IPS-20b (cell line): Measurements from ENCODE around the gene AKAP9.
"Not testable (repeated sequence)": the region's sequence is repeated elsewhere in the genome, so short reads cannot be mapped to it uniquely, and the experiment has no call there.

Experiments
- H3K27ac ChIP-seq: one replicate; pipeline ENCODE4 v1.5.1; 2013; ENCODE audit warnings: low read length
- H3K27me3 ChIP-seq: 2 replicates; pipeline ENCODE4 v1.6.1; 2013; ENCODE audit warnings: mild to moderate bottlenecking, low read length, inconsistent platforms; ENCODE audit not compliant: insufficient read depth
- H3K36me3 ChIP-seq: 2 replicates; pipeline ENCODE4 v1.6.1; 2013; ENCODE audit warnings: low read depth, mild to moderate bottlenecking, inconsistent platforms, low read length, moderate library complexity; ENCODE audit not compliant: insufficient read depth
- H3K4me1 ChIP-seq: 2 replicates; pipeline ENCODE4 v1.6.1; 2013; ENCODE audit warnings: mild to moderate bottlenecking, control low read depth, inconsistent platforms, low read length, moderate library complexity; ENCODE audit not compliant: insufficient read depth
- H3K4me3 ChIP-seq: 2 replicates; pipeline ENCODE4 v1.5.1; 2013; ENCODE audit warnings: mild to moderate bottlenecking, low read length, inconsistent platforms
- H3K9ac ChIP-seq: 2 replicates; pipeline ENCODE4 v1.6.1; 2013; ENCODE audit warnings: low read depth, mild to moderate bottlenecking, inconsistent platforms, low read length, moderate library complexity
- H3K9me3 ChIP-seq: 2 replicates; pipeline ENCODE4 v1.6.1; 2013; ENCODE audit warnings: mild to moderate bottlenecking, low read depth, low read length, inconsistent platforms; ENCODE audit not compliant: insufficient read depth

AKAP9 gene

GRCh38 chr7:91940572-91941341 lies at the start of gene AKAP9:
TSS of gene AKAP9 (plus strand) at chr7:91940862. CDS start at chr7:91941100, 238 bp downstream.
- Histone ChIP-seq H3K9me3 (no peaks in the 10 kb centered on the region), H3K36me3 (no peaks in the 10 kb centered on the region), H3K4me1 (peaks cover 5% of the 10 kb centered on the region; the same call in 1 of the 2 replicates), H3K27me3 (peaks cover 27% of the 10 kb centered on the region), H3K9ac (peak within 1 kb of the TSS; percentile 73), H3K27ac (peak within 1 kb of the TSS; percentile 79), H3K4me3 (peak within 1 kb of the TSS; percentile 79)

DNA sequence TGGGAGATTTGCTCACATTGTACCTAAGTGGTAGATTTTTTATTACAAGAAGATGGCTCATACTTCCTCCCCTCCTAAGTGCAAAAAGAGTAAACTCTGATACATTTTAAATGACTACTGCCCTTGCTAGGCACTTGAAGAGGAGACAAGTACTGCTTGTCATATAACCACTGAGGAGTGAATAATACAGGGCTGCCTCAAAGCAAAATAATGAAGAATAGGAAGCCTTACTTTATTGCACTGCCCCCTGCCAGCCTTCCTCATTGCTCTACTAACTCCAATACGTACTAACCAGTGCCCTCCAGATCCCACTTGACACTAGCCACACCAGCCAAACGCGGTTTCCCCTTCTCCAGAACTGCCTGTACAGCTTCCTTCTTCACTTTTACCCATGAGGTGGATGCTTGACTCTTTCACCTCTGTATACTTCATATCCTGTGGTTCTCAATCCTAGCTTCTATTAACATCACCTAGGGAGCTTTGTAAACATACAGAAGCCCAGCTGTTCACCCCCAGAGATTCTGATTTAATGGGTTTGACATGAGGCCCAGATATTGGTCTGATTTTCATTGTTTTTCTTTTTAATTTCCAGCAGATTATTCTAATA lies 48.5 kb upstream of the AKAP9 start:
- H3K9ac ChIP-seq = no peak overlapping the region
- H3K27ac ChIP-seq = no peak overlapping the region
- H3K4me3 ChIP-seq = no peak overlapping the region
- H3K4me1 ChIP-seq = no peaks in the 10 kb centered on the region
- peaks cover 3% of the 10 kb centered on the region; the same call in 1 of the 2 replicates for H3K9me3 ChIP-seq
- H3K27me3 ChIP-seq = no peaks in the 10 kb centered on the region
- H3K36me3 ChIP-seq = no peaks in the 10 kb centered on the region

GRCh38 chr7:91892821-91893340 lies 47.8 kb upstream of the AKAP9 start:
- H3K36me3 ChIP-seq = no peaks in the 10 kb centered on the region
- H3K9ac ChIP-seq = no peak overlapping the region
- H3K27me3 ChIP-seq = no peaks in the 10 kb centered on the region
- no peak overlapping the region for H3K27ac ChIP-seq
- peaks cover 2% of the 10 kb centered on the region; the same call in 1 of the 2 replicates for H3K9me3 ChIP-seq
- H3K4me3 ChIP-seq = no peak overlapping the region
- no peaks in the 10 kb centered on the region for H3K4me1 ChIP-seq

- not testable (repeated sequence) for H3K27me3 ChIP-seq, H3K4me3 ChIP-seq, H3K4me1 ChIP-seq, H3K36me3 ChIP-seq, H3K9ac ChIP-seq, H3K9me3 ChIP-seq, H3K27ac ChIP-seq
Observed at GRCh38 chr7:91893699-91894098, 47.0 kb upstream of the AKAP9 start.

DNA sequence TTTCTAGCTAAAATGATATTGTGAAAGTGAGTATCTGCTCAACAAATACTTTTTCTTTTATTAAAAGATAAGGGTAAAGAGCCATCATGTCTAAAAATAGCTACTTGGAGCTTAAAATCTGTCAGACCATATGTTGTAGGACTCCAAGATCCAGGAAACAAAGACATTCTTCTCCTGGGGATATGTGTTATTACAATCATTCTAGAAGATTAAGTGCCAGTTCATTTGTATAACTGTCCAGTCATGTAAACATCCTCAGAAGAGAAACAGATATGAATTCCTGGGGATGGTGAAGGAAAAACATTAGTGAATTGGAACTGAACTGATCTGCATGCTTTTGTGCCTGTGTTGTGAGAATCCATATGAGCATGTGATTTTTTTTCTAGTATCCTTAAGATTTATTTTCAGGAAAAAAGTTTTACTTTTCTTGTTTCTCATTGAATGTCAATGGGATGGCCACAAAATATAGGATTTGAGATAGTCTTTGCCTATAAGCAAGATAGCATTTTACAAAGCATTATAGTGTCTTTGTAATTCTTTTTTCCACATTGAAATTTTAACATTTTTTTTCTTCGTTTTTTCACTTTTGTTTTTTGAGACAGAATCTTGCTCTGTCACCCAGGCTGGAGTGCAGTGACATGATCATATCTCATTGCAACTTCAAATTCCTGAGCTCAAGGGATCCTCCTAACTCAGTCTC lies 45.7 kb upstream of the AKAP9 start:
- Histone ChIP-seq H3K9me3 (0 out of 2 replicates have a peak, but pooled peaks cover under 1% of the 10 kb centered on the region), H3K36me3 (no peaks in the 10 kb centered on the region), H3K27me3 (no peaks in the 10 kb centered on the region), H3K9ac (no peak overlapping the region), H3K4me1 (no peaks in the 10 kb centered on the region), H3K4me3 (no peak overlapping the region), H3K27ac (no peak overlapping the region)

DNA sequence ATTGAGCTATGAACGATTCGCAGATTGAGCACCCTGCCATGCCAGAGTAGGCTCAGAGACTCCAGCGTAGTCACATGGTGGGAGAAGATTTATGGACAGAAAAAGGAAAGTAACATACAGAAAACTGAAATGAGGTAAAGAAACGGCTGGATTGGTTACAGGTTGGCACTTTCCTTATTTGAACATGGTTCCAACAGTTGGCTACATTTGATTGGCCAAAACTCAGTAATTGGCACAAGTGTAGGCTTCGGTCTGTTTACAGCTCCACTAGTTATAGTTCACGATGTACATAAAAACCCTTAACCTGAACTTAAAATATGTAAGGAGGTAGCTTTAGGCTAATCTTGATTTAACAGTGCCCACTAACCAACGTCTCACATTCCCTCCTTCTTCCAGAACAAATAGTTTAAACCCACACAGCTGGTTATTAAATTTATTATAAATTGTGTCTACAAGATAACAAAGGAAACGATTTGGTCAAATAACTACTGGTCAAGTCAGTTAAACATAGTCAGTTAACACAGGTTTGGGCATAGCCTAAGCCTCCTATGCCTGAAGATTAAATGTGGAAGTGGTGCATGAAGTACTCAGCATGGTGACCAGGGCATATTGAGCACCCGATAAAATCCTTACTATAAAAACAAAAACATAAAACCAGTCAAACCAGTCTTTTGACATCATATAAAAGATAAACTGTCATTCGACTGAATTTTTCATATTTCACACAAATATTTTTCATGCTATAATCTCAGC lies 42.2 kb upstream of the AKAP9 start:
- H3K36me3 ChIP-seq = no peaks in the 10 kb centered on the region
- no peaks in the 10 kb centered on the region for H3K27me3 ChIP-seq
- no peak overlapping the region for H3K9ac ChIP-seq
- no peaks in the 10 kb centered on the region for H3K4me1 ChIP-seq
- no peak overlapping the region for H3K4me3 ChIP-seq
- H3K27ac ChIP-seq = no peak overlapping the region
- no peaks in the 10 kb centered on the region for H3K9me3 ChIP-seq

DNA sequence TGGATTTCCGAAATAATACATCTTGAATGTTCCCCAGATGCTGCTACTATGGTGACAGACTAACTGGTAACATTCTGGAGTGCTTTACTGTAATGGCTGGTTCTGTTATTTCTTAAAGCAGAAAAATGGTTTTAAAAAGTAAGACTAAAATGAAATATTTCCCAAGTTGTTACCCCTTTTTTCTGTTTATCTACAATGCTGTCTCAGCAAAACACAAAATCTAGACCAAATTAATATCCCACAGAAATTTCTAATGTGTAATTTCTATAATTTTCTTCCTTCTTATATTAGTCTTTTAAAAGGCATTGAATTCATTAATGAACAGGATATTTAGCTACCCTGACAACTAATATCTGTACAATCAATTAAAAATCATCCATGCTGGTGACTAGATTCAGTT lies 41.1 kb upstream of the AKAP9 start:
- no peak overlapping the region for H3K27ac ChIP-seq
- H3K9ac ChIP-seq = no peak overlapping the region
- no peaks in the 10 kb centered on the region for H3K36me3 ChIP-seq
- no peak overlapping the region for H3K4me3 ChIP-seq
- H3K27me3 ChIP-seq = no peaks in the 10 kb centered on the region
- H3K4me1 ChIP-seq = no peaks in the 10 kb centered on the region
- no peaks in the 10 kb centered on the region for H3K9me3 ChIP-seq

GRCh38 chr7:91910171-91910570 lies 30.5 kb upstream of the AKAP9 start:
- no peaks in the 10 kb centered on the region for H3K27me3 ChIP-seq
- H3K36me3 ChIP-seq = no peaks in the 10 kb centered on the region
- H3K4me1 ChIP-seq = no peaks in the 10 kb centered on the region
- no peak overlapping the region for H3K27ac ChIP-seq
- H3K4me3 ChIP-seq = no peak overlapping the region
- H3K9me3 ChIP-seq = no peaks in the 10 kb centered on the region
- H3K9ac ChIP-seq = no peak overlapping the region

DNA sequence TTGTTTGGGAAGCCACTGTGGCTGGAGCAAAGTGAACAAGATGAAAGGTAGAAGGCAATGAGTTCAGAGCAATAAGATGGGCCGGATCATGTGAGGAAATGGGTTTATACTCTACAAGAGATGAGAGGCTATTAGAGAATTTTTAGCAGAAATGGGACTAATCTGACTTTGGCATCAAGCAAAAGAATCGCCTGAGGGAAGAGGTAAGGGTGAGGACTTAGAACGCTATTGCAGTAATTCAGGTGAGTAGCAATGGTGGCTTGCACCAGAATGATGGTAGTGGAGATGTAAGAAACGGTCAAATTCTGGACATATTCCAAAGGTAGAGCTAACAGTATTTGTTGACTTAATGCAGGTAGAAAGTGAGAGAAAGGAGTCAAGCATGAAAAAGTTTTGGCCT lies 29.5 kb upstream of the AKAP9 start:
- Histone ChIP-seq H3K27ac (no peak overlapping the region), H3K36me3 (no peaks in the 10 kb centered on the region), H3K9me3 (no peaks in the 10 kb centered on the region), H3K4me1 (no peaks in the 10 kb centered on the region), H3K27me3 (no peaks in the 10 kb centered on the region), H3K9ac (no peak overlapping the region), H3K4me3 (no peak overlapping the region)

GRCh38 chr7:91912494-91912893 lies 28.2 kb upstream of the AKAP9 start:
- Histone ChIP-seq H3K27ac (no peak overlapping the region), H3K9ac (no peak overlapping the region)

GRCh38 chr7:91913612-91914011 lies 27.1 kb upstream of the AKAP9 start:
- Histone ChIP-seq H3K27me3 (no peaks in the 10 kb centered on the region), H3K4me3 (no peak overlapping the region), H3K9ac (no peak overlapping the region), H3K4me1 (no peaks in the 10 kb centered on the region), H3K36me3 (no peaks in the 10 kb centered on the region), H3K9me3 (no peaks in the 10 kb centered on the region), H3K27ac (no peak overlapping the region)

More at GRCh38 chr7:91912494-91912893, 28.2 kb upstream of the AKAP9 start:
- Histone ChIP-seq H3K4me3 (no peak overlapping the region), H3K27me3 (no peaks in the 10 kb centered on the region), H3K9me3 (no peaks in the 10 kb centered on the region), H3K36me3 (no peaks in the 10 kb centered on the region), H3K4me1 (no peaks in the 10 kb centered on the region)
